Vagina (tissue), 2 donors: Measurements from ENCODE around the gene TMEM235.

ENCODE experiments used
- POLR2A ChIP-seq, 2 donors: fragments of 450-650 bp; IDR thresholded peaks; one replicate each; pipeline ENCODE4 v1.6.1; 2017; ENCODE audit warnings: antibody characterized with exemption in 2 of 2, mild to moderate bottlenecking in 2 of 2, moderate library complexity in 2 of 2
- POLR2AphosphoS5 ChIP-seq, 2 donors: sonication (generic); formaldehyde crosslinking; IDR thresholded peaks; one replicate each; pipeline ENCODE4 v1.9.0; 2017; ENCODE audit warnings: antibody characterized with exemption in 2 of 2, mild to moderate bottlenecking in 2 of 2, low read depth in 1 of 2; ENCODE audit not compliant: insufficient read depth in 1 of 2
- TF ChIP-seq, protein P1 (sequence below), 3 experiments: fragments of 450-650 bp in 2 of 3; fragments of 200-600 bp in 1 of 3; sonication (generic) in 1 of 3; IDR thresholded peaks; one replicate each; pipeline ENCODE4 v1.5.1; 2017 to 2019; ENCODE audit warnings: antibody characterized with exemption in 3 of 3, mild to moderate bottlenecking in 2 of 3, moderate library complexity in 2 of 3

DNA sequence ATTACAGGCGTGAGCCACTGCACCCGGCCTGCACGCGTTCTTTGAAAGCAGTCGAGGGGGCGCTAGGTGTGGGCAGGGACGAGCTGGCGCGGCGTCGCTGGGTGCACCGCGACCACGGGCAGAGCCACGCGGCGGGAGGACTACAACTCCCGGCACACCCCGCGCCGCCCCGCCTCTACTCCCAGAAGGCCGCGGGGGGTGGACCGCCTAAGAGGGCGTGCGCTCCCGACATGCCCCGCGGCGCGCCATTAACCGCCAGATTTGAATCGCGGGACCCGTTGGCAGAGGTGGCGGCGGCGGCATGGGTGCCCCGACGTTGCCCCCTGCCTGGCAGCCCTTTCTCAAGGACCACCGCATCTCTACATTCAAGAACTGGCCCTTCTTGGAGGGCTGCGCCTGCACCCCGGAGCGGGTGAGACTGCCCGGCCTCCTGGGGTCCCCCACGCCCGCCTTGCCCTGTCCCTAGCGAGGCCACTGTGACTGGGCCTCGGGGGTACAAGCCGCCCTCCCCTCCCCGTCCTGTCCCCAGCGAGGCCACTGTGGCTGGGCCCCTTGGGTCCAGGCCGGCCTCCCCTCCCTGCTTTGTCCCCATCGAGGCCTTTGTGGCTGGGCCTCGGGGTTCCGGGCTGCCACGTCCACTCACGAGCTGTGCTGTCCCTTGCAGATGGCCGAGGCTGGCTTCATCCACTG, 17.3 kb upstream of the TMEM235 start, which contains the start of gene BIRC5:
- TF ChIP-seq, protein P1, sequence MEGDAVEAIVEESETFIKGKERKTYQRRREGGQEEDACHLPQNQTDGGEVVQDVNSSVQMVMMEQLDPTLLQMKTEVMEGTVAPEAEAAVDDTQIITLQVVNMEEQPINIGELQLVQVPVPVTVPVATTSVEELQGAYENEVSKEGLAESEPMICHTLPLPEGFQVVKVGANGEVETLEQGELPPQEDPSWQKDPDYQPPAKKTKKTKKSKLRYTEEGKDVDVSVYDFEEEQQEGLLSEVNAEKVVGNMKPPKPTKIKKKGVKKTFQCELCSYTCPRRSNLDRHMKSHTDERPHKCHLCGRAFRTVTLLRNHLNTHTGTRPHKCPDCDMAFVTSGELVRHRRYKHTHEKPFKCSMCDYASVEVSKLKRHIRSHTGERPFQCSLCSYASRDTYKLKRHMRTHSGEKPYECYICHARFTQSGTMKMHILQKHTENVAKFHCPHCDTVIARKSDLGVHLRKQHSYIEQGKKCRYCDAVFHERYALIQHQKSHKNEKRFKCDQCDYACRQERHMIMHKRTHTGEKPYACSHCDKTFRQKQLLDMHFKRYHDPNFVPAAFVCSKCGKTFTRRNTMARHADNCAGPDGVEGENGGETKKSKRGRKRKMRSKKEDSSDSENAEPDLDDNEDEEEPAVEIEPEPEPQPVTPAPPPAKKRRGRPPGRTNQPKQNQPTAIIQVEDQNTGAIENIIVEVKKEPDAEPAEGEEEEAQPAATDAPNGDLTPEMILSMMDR (IDR thresholded peaks at IDR 0.05), result no peak
- TF ChIP-seq POLR2A (IDR thresholded peaks at IDR 0.05), result no peak
- peak; percentile 60 to 93 for TF ChIP-seq POLR2AphosphoS5 (IDR thresholded peaks at IDR 0.05; ENCODE audit: insufficient read depth in 1 of 2, low read depth in 1 of 2)
